Body of pancreas (tissue), 4 donors: ENCODE measurements around the gene ANKRD10.

Experiments used
- POLR2A ChIP-seq, 3 donors: fragments of 450-650 bp; IDR thresholded peaks; one replicate each; pipeline ENCODE4 v1.6.1; 2016; ENCODE audit warnings: antibody characterized with exemption in 3 of 3, mild to moderate bottlenecking in 2 of 3
- TF ChIP-seq, protein P1 (sequence below), 7 experiments: fragments of 450-650 bp in 4 of 7; fragments of 200-600 bp in 3 of 7; sonication (generic) in 3 of 7; IDR thresholded peaks; one replicate each; pipeline ENCODE4 v1.5.1; 2016 to 2019; ENCODE audit warnings: antibody characterized with exemption in 7 of 7

DNA sequence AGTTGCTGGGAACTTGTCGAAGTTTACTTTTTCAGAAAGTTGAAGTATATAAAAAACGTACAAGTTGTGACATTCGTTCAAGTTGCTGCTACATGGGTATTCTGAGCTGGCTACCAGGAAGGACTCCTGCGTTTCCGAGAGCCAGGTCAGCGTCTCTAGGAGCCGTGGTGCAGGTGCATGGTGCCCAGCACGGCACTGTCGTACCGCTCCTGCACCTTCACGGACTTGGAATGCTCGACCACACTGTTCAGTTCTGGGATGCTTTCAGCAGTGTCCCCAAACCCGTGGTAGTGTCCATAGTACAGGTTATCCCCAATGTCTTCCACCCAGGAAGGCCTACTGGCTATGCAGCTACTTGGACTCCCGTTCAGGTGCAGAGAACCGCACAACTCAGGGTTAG, 35.4 kb downstream of the ANKRD10 start:
- TF ChIP-seq POLR2A (IDR thresholded peaks at IDR 0.05), result no peak
- TF ChIP-seq, protein P1, sequence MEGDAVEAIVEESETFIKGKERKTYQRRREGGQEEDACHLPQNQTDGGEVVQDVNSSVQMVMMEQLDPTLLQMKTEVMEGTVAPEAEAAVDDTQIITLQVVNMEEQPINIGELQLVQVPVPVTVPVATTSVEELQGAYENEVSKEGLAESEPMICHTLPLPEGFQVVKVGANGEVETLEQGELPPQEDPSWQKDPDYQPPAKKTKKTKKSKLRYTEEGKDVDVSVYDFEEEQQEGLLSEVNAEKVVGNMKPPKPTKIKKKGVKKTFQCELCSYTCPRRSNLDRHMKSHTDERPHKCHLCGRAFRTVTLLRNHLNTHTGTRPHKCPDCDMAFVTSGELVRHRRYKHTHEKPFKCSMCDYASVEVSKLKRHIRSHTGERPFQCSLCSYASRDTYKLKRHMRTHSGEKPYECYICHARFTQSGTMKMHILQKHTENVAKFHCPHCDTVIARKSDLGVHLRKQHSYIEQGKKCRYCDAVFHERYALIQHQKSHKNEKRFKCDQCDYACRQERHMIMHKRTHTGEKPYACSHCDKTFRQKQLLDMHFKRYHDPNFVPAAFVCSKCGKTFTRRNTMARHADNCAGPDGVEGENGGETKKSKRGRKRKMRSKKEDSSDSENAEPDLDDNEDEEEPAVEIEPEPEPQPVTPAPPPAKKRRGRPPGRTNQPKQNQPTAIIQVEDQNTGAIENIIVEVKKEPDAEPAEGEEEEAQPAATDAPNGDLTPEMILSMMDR (IDR thresholded peaks at IDR 0.05), result no peak
